HG03103 (cell line): ENCODE measurements around the gene TANC1.

Experiments
- ATAC-seq: cut with Tn5 transposase; IDR thresholded peaks from one replicate; pipeline ENCODE4 v1.9.1; 2021; ENCODE audit warnings: low read depth; ENCODE audit not compliant: unreplicated experiment

The TANC1 gene

GRCh38 chr2:159243529-159243928, 275.1 kb downstream of the TANC1 start:
- ATAC-seq = no peak

- no peak for ATAC-seq
Measured at GRCh38 chr2:159246325-159246988, 278.0 kb downstream of the TANC1 start.

GRCh38 chr2:159249990-159250715, 281.7 kb downstream of the TANC1 start:
- ATAC-seq = no peak

- no peak for ATAC-seq
Measured at GRCh38 chr2:159251296-159252173, 283.1 kb downstream of the TANC1 start.

GRCh38 chr2:159252905-159253304, 284.5 kb downstream of the TANC1 start:
- ATAC-seq = no peak

- no peak for ATAC-seq
Measured at GRCh38 chr2:159256159-159256558, 287.7 kb downstream of the TANC1 start.

GRCh38 chr2:159262226-159262625, 293.8 kb downstream of the TANC1 start:
- ATAC-seq = no peak

- ATAC-seq = no peak
Measured at GRCh38 chr2:159262904-159263303, 294.5 kb downstream of the TANC1 start.

GRCh38 chr2:159265171-159265576, 296.7 kb downstream of the TANC1 start:
- no peak for ATAC-seq

- no peak for ATAC-seq
Measured at GRCh38 chr2:159266554-159266953, 298.1 kb downstream of the TANC1 start.

- no peak for ATAC-seq
Measured at GRCh38 chr2:159267921-159268320, 299.5 kb downstream of the TANC1 start.

GRCh38 chr2:159270744-159271379, 302.4 kb downstream of the TANC1 start:
- ATAC-seq = no peak

GRCh38 chr2:159272156-159272555, 303.7 kb downstream of the TANC1 start:
- no peak for ATAC-seq

- no peak for ATAC-seq
Measured at GRCh38 chr2:159275111-159275510, 306.7 kb downstream of the TANC1 start.

GRCh38 chr2:159279700-159280099, 311.3 kb downstream of the TANC1 start:
- no peak for ATAC-seq

- no peak for ATAC-seq
Measured at GRCh38 chr2:159281002-159281401, 312.6 kb downstream of the TANC1 start.
